ENCODE results near the gene SLFNL1.

The SLFNL1 gene

DNA sequence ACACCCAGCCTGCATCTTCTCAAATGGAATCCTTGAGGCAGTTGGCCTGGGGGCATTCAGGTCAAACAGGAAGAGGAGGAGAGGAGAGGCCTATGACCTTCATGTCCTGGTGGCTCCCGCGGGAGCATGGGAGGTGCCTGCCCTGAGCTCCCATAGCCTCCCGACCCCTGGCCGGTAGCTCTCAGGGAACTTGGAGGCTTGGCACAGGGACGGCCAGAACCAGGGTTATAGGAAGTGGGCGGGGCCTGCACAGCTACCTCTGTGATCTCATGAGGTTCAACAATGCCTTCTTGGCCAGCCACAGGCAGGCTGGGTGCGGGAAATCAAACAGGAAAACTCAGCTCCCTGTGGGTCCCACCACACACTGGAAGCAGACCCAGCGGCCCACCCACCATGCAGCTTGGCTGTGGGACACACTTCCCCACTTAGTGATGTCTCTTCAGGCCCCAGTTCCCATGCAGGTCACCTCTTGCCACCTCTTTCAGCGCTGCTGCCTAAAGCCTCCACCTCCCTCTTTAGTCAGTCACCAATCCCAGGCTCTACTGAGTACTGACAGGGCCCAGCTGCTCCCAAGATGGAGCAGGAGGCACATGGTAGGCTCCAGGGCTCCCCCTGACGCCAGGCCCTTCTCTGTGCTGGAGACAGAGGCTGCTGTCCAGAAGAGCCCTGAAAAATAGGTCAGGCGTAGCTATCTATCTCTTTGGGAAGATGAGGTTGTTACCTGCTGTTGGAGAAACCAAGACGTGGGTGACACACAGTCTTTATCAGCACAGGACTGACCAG lies at the start of gene SLFNL1:
Gene SLFNL1, minus strand, starts transcription at position 200 of the 783 bp plus-strand sequence. CDS start 1,065 bp downstream, outside the sequence.
- no peak for DNase-seq

DNA sequence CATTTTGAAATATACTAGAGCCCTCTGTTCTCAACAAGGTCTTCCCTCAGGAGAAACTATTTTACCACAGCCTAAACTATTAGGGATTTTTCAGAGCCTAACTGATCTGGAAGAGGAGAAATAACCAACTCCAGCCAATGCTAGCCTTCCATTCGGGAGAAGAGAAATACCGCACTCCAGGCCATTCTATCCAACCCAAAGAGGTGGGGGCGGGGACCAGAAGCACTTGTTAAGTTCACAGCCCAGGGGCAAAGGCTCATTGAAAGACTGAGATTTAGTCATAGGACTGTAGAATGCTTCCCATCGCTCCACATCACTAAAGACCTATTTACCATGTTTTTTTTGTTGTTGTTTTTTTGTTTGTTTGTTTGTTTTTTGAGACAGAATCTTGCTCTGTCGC lies 35.4 kb upstream of the SLFNL1 start:
- no peak for DNase-seq

DNA sequence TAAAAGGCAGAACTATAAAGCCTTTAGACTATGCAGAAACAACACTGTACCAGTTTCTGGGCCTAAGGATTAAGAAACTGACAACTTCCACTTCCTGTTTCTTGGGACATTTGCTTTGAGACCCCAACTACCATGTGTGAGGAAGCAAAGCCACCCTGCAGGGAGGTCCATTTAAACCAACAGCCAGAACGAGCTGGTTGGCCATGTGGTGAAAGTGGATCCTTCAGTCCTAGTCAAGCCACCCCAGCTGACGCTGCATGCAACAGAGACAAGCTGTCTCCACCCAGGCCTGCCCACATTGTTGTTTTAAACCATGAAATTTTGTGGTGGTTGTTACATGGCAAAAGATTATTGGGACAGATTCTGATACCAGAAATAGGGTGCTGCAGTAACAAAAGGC lies 31.8 kb upstream of the SLFNL1 start:
- DNase-seq, result peak in 2 of 3 donors; percentile 1 to 38

DNA sequence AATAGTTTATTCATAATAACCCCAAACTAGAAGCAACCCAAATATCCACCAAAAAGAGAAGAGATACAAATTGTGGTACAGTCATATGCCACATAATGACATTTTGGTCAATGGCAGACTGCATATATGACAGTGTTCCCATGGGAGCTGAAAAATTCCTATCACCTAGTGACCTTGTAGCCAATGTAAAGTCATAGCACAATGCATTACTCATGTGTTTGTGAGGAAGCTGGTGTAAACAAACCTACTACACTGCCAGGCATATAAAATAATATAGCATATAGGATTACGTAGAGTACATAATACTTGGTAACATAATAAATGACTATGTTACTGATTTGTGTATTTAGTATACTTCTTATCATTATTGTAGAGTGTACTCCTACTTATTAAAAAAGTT lies 29.5 kb upstream of the SLFNL1 start:
- DNase-seq, result no peak

- DNase-seq, result no peak
These were observed 27.0 kb upstream of the SLFNL1 start for GRCh38 chr1:41048540-41048939.

DNA sequence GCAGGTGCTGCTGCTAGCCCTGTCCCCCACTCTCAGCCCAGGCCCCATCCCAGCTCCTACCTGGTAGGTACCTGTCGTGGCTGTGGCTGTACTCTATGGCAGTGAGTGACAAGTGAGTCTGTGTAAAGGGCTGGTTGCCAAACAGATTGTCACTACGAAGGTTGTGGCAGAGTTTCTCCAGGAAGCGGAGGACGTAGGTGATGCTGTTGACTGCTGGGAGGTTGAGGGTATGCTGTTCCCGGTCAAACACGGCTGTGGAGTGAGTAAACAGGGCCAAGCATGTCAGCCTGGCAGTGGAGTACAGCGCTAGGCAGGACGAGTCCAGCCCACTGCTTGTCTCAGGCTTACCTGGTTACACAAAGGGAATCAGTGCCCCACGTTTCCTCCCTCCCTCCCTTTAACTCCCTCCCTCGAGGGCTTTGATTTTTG lies 24.8 kb upstream of the SLFNL1 start:
- no peak for DNase-seq

DNA sequence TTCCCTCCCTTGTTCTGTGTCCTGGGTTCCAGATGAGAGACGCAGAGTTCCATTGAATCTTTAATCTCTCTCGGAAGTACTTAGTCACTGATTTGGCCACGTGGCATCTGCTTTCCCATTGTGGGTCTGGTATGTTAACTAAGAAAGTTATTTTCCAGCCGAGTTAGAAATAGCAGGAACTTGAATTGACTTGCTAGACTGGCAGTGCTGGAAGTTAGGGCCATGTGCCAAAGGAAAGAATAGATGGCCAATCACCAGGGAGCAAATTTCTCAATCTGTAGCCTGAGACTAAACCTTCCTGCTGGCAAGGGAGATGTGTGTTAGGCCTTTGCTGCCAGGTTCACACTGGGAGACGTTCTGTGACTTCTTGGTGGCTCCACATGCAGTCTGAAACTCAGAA lies 24.2 kb upstream of the SLFNL1 start:
- DNase-seq, result no peak

DNA sequence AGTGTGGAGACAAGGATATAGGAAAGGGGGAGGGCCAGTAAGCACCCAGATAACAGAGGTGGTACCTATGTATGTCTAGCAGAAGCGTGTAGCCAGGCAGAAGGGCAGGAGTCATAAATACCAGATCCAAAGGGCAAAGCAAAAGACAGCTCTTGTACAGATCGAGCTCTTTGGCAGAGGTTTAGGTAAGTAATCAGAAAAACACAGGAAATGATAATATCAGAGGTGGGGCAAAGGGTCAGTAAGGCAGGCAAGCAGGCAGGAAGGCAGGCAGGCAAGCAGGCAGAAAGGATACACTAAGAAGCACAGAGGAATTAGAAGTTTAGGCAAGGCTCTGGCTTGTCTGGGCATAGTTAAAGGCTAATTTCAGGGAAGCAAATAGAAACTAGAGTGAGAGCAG lies 22.7 kb upstream of the SLFNL1 start:
- no peak for DNase-seq

DNA sequence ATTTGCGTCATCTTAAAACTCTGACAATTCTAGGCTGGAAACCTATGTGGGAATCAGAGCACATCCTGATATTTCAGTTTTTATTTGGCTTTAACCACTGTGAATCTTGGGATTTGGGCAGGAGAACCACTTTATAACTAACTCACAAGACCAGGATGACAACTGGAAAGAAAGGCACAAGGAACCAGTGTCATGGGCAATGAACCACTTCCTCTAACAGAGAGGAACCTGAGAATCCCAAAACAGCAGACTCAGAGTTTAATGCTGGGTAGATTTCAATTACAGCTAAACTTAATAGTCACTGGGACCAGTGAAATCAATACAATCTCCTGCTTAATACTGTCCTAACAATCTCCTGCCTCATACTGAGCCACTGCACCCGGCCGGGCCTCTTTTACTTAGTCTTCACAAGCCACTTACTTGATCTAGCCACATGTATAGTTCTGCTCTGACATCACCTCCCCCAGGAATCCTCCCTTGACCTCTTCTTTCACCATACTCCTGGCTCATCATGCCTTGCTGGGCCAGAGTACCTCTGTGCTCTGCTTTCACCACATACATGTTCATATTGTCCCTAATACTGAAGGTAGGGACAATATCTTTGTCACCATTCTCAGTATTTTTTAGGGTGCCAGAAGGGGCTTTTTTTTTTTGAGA lies 20.2 kb upstream of the SLFNL1 start:
- peak; percentile 50 to 57 (median 51) for DNase-seq

- DNase-seq, result no peak
These were observed 16.6 kb upstream of the SLFNL1 start for GRCh38 chr1:41038110-41038509.

DNA sequence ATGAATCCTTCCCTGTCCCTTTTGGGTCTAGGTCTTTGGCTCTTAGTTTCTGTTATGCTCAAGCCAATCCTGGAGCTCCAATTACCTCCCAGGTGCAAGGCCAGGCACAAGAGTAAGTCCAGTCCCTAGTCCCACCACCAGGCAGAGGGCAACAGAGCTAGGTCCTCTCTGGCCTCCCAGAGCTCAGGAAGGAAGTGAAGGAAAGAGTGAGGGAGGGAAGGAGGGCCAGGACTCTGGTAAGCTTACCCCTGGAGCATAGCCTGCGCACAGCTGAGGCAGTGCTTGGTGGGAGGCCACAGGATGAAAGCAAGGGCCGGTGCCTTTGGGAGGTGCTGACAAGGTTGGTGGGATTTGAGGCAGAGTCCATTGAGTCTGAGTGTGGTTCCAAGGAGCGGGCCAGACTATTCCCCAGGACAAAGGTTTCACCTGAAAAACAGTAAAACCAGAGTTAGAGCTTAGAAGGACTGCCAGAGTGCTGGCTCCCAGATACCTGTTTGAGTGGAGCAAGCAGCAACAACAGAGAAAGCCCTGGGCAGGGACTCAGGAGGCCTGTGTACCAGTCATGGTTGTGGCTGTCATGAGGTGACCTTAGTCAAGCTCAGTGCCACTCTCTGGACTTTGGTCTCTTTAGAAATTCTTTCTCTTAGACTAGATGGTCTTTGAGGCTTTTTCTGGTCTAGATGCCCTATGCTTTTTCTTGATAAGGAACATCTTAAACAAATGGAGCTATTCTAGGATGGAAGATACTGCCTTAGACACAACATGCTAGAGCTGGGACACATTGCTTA lies 15.8 kb upstream of the SLFNL1 start:
- DNase-seq, result no peak

- no peak for DNase-seq
These were observed 11.7 kb upstream of the SLFNL1 start for GRCh38 chr1:41033272-41033671.

- DNase-seq, result no peak
These were observed 10.6 kb upstream of the SLFNL1 start for GRCh38 chr1:41032147-41032546.

DNA sequence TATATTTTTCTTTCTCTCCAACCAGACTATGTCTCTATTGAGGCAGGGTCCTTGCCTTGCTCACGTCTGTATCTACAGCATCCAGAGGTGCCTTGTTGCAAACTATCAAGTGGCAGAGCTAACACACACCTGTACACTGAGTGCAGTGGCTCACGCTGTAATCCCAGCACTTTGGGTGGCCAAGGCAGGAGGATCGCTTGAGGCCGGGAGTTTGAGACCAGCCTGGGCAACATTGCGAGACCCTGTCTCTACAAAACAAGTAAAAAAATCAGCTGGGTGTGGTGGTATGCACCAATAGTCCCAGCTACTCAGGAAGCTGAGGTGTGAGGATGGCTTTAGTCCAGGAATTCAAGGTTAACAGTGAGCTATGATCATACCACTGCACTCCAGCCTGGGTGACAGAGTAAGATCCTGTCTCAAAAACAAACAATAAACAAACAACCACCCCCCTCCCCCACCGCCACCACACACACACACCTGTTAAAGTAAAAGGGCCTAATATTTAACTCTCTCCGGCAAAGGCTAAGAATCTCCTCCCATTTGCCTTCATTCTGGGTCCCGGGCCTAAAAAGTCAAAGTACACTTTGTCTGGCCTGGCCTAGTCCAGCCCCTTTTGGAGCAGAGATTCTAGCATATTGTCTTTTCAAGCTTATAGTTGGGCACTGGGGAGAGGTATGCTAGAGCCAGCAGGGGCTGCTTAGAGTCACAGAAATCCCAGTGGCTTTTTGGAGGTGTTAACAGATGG lies 9.5 kb upstream of the SLFNL1 start:
- no peak for DNase-seq

DNA sequence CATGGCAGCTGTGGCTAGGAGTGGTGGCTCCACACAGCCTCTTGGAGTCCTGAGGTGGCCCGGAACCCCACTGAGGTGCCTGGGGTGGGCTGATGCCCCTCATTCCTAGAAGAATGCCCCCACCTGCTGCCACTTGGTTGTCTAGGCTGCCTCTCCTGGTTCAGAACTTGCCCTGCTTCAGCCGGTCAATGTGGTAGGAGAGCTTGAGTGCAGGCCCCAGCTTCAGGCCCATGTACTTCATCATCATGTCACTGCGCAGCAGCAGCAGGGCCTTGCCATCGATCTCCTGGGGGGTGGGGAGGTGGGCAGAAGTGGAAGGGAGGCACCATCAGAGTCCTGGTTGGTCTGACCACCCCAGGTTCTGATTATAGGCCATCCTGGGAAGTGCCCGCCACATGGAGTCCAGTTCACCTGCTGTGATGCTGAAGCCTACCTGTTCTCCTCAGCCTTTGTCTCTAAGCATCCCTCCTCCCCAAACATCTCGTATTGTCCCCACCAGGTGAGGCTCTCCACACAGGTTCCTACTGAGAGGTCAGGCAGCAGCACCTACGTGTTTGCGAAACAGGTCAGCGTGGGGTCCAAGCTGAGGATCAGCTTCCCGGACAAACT lies 6.6 kb upstream of the SLFNL1 start:
- DNase-seq, result no peak

GRCh38 chr1:41025979-41026819 lies 4.7 kb upstream of the SLFNL1 start:
- DNase-seq, result no peak

DNA sequence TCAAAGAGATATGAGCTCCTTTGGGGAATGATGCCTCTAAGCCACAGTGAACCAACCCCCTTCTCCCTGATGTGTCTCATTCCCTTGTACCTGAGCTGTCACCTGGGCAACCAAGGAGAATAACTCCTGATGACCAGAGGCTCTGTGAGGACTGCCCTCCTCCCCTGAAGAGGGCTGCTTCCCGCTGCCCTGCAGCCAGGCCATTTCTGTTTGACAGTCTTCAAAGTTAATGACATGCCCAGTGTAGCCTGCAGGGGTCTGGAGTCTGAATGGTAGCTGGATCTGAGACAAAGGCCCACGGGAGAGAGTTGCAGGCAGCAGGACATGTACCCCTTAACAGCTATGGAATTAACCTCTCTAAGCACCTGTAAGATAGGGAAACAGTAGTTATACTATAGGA lies 3.4 kb upstream of the SLFNL1 start:
- DNase-seq, result no peak

GRCh38 chr1:41023279-41023990 lies 1.9 kb upstream of the SLFNL1 start:
- DNase-seq, result no peak

- no peak for DNase-seq
These were observed 899 bp upstream of the SLFNL1 start for GRCh38 chr1:41022424-41022823.

DNA sequence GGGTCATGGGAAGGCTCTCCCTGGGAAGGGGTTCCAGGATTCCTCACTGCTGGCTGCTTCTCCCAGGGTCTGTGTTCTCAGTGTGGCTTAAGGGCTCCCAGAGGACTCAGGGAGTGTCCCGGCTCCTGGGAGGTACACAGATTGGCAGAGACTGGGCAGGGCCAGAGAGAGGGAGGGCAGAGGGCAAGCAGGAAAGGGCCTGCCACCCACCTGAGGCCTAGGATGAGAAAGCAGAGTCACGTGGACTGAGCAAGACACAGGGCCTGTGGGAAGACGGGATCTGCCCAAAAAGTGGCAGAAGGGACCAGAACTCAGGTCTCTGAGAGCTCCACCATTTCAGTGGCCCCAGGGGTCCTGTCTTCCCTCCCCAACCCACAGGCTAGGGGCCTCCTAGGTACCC lies 871 bp downstream of the SLFNL1 start:
- DNase-seq, result no peak

- no peak for DNase-seq
These were observed 1.4 kb downstream of the SLFNL1 start for GRCh38 chr1:41020109-41020576.
